Endometrium (tissue), 2 donors: Measurements from ENCODE around the gene BMPR1A.
"Not testable (repeated sequence)": the region's sequence is repeated elsewhere in the genome, so short reads cannot be mapped to it uniquely, and the experiment has no call there.

Source experiments
- FAIRE-seq: peaks from 2 replicates; lab custom pipeline; 2012; peaks lifted over from hg19 to GRCh38; lab: Jason Lieb, UNC
- donor health status: control.
- donor health status: control.

BMPR1A gene

DNA sequence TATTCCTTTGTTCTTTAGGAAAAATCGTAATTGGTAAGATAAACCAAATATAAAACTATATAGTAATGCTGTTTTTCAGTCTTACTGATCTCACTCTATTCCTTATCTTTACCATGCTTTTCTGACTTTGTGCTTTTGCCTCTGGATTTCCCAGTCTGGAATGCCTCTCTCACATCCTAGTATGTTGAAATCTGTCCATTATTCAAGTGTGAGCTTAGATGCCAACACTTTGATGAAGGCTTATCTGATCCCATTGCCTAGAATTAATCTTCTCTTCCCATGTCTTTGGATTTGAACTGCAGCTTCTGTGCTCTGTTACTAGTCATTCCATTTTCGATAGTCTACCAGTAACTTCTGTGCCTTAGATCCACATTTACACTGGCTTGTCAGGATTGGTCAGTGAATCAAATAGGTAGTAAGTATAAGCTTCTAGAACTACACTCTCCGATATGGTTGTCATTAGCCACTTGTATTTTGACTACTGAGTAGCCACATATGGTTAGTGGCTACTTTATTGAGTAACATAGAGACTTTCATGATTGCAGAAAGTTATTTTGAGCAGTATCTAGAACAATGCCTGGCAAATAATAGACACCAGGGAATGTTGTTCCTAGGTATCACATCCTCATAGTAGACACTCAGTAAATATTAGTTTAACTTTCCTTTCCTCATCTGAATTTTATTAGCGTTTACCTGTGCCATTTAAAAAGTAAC is 92.9 kb downstream of the BMPR1A start:
- FAIRE-seq, result no peak

DNA sequence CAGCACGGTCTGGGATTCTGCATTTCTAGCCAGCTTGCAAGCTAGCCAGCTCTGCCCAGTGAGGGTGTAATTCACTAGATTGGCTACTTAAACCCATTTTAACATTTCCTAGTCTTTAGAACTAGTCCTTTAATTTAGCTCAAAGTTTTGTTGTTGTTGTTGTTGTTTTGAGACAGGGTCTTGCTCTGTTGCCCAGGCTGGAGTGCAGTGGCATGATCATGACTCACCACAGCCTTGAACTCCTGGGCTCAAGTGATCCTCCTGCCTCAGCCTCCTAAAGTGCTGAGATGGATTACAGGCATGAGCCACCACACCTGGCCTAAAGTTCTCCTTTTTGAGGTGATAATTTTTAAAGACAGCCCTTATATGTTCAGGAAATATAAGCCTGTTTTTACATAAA is 94.1 kb downstream of the BMPR1A start:
- no peak for FAIRE-seq

DNA sequence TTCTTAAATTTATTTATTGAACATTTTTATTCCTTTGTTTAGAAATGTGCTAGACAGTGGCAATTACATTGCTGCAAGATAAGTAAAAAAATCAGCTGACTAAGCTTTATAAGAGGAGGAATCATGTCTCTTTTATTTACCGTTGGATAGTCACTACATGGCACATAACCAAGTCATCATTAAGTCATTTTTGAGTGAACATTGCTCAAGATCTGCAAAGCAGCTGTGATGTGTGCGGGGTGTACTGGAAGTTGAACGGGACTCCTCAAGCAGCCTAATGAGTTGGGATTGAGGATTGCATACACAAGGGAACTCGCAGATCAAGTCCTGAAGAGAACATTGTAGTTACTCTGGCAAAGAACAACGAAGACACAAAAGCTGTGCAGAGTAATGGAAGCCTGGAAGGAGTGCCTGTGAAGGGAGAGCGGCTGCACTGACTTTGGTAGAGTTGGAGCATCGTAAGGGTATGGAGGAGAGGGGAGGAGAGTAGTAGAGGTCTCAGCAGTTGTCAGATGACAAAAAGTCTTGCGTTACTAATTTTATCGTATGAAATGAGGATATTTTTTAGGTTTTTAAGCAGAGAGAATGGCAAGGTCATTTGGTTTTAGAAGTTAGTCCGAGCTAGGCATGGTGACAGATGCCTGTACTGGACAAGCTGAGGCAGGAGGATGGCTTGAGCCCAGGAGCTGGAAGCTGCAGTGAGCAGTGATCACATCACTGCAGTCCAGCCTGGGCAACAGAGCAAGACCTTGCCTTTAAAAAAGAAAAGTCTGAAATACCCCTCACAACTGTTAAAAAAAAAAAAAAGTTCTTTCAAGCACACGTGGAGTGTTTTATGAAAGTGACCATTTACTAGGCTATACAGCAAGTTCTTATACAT is 95.1 kb downstream of the BMPR1A start:
- FAIRE-seq, result peak; percentile 91

DNA sequence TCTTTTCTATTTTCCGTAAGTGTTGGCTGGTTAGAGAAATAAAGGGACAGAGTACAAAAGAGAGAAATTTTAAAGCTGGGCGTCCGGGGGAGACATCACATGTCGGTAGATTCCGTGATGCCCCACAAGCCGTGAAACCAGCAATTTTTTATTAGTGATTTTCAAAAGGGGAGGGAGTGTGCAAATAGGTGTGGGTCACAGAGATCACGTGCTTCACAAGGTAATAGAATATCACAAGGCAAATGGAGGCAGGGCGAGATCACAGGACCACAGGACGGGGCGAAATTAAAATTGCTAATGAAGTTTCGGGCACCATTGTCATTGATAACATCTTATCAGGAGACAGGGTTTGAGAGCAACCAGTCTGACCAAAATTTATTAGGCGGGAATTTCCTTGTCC is 97.2 kb downstream of the BMPR1A start:
- not testable (repeated sequence) for FAIRE-seq

DNA sequence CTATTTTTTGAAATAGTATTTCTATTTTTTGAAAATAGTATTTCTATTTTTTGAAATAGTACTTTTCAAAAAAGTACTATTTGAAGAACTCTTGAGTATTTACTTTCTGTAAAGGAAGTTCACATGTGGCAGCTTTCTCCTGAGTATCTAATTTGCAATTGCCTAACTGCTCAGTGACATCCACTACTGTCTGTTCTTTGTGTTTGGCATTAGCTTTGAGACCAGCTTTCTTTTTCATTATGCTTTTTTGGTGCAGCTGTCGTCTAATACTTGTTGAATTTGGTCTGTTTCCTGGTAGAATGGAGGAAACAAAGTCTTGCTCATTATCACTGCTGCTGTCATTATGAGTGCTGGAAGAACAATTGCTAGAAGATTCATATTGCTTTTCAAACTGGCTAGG is 99.1 kb downstream of the BMPR1A start:
- FAIRE-seq, result no peak

DNA sequence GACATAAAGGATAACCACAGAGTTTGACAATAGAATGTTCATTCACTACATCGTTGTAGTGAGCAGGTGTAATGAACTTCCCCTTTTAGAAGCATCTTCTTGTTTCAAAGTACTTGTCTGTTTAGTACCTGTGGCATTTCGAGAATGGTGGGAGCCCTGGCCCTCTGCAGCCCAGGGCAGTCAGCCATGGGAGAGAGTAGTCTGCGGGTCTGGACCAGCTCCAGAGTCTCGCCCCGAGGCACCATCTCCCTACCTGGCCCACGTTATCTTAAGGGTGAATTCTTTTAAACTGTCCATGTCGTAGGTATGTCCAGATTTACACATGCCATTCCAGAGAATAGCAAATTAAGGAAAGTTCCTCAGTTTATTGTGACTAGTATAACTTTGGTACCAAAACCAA is 99.7 kb downstream of the BMPR1A start:
- FAIRE-seq, result no peak

DNA sequence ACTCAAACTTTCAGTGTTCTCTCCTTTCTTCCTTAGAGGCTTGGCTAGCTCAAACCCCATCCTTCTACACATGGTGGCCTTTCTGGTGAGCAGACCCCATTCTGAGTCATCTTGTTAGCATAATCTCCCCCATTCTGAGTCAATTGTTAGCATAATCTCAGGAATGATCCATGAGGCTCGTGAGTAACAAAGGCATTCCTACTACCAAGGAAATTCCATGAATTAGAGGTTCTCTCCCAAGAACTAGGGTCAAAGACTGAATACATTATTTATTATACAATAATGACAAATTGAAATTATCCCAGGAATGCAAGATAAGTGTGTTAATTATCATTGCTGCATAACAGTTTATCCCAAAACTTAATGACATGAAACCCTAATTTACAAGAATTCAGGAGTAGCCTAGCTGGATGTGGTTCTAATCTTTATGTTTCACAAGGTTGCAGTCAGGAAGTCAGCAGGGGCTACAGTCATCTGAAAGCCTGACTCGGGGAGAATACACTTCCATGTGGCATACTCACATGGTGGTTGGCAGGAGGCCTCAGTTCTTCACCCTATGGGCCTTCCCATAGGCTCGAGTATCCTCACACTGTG is 100.8 kb downstream of the BMPR1A start:
- no peak for FAIRE-seq

DNA sequence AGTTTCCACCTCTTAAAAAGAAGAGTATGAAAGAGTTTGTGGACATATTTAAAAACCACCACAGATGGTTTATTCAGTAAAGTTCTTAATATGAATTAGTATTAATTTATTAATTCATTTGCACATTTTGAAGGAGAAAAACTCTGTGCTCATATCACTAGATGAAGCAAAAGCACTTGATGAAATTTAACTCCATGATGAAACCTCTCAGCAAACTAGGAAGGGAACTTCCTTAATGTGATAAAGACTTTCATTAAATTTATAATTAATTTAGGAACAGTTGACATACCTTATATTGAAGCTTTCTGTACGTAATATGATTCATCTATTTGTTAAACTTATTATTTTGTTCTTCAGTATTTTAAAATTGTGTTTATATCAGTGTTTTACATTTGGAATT is 101.6 kb downstream of the BMPR1A start:
- no peak for FAIRE-seq

DNA sequence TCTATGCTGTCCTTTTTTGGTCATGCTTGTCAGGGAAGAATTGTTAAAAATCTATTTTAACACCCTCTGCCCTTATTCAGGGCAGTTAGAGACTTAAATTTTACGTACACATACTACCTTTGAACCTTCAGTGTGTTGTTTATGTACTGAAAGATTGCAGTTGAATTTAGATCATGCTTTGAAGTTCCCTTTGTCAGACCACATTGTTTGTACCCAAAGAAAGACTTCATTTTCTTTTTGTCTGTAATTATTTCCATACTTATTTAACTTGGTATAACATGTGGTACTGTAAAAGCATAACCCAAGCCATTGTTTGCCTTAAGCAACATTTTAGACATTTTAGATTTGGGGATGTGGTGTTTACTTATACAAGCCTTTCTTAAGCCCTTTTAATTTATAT is 104.9 kb downstream of the BMPR1A start:
- FAIRE-seq, result no peak

DNA sequence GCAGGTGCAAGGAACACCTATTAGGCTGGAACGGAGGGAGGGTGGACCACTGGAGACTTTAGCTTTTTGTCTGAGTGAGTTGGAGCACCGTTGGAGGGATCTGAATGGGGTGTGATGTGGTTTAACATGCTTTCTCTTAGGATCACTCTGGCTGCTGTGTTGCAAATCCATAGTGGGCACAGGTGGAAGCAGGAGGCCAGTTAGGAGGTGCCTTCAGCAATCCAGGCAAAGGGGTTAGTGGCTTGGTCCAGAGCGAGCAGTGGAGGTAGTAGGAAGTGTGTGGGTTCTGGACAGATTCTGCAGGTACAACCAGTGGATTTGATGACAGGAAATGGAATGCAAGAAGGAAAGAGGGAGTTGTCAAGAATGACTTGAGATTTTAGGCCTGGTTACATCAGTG is 106.0 kb downstream of the BMPR1A start:
- no peak for FAIRE-seq

DNA sequence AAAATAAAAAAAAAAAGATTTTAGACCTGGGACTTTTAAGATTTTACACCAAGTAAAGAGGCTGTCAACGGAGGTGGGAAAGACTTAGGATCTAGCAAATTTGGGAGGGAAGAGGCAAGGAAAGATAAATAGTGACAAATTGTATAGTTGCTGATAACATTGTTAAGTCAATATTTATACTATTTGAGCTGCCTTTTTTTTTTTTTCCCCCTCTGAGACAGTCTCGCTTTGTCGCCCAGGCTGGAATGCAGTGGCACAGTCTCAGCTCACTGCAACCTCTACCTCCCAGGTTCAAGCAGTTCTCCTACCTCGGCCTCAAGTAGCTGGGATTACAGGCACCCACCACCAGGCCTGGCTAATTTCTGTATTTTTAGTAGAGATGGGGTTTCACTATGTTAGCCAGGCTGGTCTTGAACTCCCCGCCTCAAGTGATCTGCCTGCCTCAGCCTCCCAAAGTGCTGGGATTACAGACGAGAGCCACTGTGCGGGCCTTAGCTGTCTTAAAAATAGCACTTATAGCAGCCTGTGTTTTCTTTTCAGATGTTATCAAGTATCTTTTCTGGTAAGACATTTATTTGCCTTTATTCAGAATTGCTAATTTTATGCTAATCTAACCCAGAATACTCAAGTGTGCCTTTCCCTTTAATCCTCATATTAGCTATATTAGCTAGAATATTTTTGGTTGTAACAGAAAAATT is 106.5 kb downstream of the BMPR1A start:
- no peak for FAIRE-seq

DNA sequence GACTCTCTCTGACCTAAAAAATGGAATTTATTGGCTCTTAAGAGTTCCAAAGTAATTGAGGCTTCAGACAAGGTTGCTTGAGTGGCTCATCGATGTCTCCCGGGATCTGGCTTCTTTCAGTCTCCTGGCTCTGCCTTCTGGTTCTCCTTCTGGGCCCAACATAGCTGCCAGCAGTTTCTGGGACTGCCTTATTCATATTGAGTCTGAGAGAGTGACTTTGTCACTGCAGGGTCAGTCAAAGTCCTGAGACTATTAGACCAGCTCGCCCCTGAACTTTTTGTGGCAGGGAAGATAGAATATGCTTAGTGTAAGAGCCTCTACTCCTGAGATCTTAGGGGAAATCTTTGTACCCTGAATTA is 107.0 kb downstream of the BMPR1A start:
- no peak for FAIRE-seq

DNA sequence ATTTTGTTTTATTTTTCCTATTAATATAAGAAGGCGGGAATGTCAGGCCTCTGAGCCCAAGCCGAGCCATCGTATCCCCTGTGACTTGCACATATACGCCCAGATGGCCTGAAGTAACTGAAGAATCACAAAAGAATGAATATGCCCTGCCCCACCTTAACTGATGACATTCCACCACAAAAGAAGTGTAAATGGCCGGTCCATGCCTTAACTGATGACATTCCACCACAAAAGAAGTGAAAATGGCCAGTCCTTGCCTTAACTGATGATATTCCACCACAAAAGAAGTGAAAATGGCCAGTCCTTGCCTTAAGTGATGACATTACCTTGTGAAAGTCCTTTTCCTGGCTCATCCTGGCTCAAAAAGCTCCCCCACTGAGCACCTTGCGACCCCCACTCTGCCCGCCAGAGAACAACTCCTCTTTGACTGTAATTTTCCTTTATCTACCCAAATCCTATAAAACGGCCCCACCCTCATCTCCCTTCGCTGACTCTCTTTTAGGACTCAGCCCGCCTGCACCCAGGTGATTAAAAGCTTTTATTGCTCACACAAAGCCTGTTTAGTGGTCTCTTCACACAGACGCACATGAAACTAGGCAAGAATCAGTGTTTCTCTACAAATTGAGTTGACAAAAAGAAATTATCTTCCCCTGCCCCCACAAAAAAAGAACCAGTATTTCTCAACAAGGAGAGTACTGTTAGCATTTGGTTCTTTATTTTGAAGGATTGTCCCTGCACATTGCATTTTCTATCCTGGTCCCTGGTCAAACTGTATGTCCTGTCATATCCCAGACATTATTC is 108.8 kb downstream of the BMPR1A start:
- FAIRE-seq, result not testable (repeated sequence)

DNA sequence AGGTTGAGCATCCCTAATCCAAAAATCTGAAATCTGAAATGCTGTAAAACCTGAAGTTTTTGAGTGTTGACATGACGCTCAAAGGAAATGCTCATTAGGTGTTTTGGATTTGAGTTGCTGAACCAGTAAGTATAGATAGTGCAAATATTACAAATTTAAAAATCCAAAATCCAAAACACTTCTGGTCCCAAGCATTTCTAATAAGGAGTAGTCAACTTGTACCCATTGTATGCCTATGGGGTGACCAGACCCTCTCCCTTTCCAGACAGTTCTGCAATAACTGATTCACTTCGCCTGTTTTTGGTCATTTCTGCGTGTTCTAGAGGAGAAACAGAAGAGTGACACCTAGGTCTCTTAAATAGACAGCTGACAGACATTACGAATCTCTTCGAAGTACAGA is 110.7 kb downstream of the BMPR1A start:
- no peak for FAIRE-seq

DNA sequence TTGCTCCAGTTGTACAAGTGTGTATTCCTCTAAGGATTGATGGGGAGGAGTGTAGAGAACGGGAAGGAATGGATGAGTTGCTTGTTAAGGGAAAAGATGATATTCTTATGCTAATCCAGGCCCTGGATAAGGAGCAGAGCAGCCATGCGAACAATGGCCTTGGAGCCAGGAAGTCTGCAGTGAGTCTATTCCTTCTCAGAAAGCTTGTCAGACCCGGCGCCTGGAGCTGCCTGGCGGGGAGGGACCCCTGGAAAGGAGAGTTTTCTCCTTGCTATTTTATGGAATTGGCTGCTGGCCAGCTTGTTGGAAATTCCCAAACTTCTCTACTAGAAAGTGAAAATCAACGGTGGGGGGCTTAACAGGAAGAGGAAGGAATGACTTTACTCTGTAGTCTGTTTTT is 111.9 kb downstream of the BMPR1A start:
- FAIRE-seq, result no peak

DNA sequence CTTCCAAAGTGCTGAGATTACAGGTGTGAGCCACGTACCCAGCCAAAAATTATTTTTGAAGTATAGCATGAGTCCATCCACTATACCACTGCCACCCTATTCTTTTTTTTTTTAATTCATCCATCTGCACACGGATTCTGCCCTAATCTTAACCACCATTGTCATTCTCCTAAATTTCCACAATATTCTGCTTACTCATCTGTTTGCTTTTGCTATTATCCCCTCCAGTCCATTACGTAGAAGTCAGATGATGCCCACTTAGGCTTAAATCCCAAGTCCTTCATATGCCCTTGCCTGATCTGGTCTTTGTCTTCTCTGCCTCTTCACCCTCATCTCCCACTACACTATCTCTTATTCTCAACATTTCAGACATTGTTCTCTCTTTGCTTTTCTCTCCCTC is 114.3 kb downstream of the BMPR1A start:
- no peak for FAIRE-seq

DNA sequence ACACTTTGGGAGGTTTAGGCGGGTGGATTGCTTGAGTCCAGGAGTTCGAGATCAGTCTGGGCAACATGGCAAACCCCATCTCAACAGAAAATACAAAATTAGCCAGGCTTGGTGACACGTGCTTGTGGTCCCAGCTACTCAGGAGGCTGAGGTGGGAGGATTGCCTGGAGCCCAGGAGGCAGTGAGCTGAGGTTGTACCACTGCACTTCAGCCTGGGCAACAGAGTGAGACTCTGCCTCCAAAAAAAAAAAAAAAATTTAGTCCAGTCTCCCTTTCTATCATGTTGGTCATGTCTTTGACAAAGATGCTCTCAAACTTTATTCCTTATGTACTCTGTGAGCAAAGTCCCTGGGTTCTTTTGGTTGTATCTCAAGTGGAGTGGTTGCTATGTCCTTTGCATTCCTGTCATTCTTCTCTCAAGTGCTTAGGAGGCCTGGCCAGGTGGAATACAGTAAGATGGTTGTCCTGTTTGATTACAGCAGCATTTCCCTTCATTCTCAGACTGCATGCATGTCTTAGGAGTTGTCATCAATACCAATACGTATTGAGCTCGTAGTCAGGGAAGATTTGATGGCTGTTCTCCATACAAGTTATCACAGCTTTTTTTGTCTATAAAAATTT is 115.3 kb downstream of the BMPR1A start:
- FAIRE-seq, result no peak

DNA sequence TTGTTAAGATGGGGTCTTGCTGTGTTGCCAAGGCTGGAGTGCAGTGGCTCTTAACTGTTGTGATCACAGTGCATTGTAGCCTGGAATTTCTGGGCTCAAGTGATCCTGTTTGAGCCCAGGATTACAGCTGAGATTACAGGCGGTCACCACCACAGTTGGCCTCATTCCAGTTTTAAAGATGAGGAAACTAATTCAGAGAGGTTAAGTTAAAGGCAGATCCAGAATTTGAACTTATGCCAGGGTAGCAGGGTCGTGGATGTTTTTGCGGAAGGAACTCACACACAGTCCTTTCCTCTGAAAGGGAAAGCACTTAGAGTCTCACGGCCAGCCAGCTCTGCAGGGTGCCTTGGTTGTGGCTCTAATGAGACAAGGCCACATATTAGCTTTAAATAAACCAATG is 116.3 kb downstream of the BMPR1A start:
- FAIRE-seq, result no peak

DNA sequence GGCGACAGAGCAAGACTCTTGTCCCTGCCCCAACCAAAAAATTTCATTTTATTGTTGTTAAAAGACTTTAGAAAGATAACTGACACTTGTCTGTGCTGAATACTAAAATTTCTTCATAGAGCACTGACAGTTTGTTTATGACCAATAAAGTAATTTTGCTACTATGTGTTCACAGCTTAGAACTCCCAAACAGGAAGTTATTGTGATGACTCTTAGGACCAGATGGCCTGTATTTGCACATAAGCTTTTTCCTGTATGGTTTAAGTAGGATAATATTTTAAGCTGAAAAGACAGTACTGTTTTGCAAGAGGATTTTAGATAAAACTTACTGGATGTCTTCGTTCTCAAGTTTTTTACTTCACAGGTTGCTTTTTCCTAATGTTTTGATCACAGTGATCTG is 120.3 kb downstream of the BMPR1A start:
- FAIRE-seq, result no peak

DNA sequence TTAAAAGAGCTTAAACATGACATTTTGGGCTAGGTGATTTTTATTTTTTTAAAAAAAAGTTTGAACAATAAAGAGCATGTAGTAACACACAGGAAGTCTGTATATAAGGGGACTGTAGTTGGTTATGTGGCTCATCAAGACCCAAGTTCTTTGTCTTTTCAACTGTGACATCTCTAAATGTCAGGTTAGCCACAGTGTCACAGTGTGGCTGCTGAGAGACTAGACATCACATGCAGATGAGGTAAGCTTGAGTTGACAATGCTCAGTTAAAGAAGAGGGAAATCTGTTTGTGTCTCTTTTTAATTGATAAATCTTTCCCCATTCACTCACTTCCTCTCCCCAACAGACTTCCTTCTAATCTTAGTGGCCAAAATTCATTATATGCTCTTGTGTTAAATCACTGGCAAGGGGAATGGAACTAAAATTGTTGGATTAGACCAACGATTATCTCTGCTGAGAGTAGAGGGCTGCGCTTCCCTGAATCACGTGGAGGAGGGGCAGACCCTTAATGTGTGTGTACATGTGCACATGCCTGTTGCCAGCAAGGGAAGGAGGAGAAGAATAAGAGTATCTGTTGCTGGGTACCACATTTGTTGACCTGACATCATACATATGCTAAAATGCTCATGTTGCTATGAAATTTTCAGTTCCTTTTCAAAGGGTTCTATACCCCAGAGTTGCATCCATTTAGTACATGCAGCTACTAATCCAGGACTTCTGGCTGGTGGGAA is 122.7 kb downstream of the BMPR1A start:
- no peak for FAIRE-seq

DNA sequence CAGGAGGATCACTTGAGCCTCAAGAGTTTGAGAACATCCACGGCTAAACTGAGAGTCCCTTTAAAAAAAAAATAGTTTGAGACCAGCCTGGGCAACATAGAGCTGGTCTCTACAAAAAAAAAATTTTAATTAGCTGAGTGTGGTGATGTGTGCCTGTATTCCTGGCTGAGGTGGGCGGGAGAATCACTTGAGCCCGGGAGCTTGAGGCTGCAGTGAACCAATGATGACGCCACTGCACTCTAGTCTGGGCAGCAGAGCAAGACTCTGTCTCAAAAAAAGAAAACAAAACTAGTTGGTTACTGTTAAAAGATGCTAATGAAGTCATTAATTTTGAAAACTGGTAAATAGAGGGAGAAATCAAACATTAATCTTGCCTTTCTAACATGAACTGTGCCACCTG is 124.6 kb downstream of the BMPR1A start:
- FAIRE-seq, result no peak
